IMR-90 (cell line): ENCODE results near the gene ADSS1. TPM values are rescaled to one million over a fixed set of nuclear protein-coding genes. Genes with fewer than 3 reads are reported as not detected.

Source experiments
- ATAC-seq: fragments of 200-7000 bp; cut with Tn5 transposase; 2 replicates; pipeline ENCODE4 v1.9.1; 2020; ENCODE audit warnings: low read depth, mild to moderate bottlenecking, moderate library complexity
- BruUV-seq: library from RNA; stranded (reverse); fragments of 400-500 nt; replicated peaks from 2 replicates; lab custom pipeline; 2021; lab: Mats Ljungman, UMichigan
- CTCF ChIA-PET: fragments of 300-600 bp; formaldehyde crosslinking; extraction: SDS; loops from one replicate; lab custom pipeline; 2021; ENCODE audit warnings: antibody characterized with exemption; lab: Yijun Ruan, JAX
- POLR2A ChIA-PET: fragments of 300-600 bp; sonication (Branson Sonifier 250); formaldehyde crosslinking; loops from one replicate; lab custom pipeline; 2022; ENCODE audit warnings: antibody characterized with exemption; ENCODE audit not compliant: unreplicated experiment; lab: Charles Lee
- DNase-seq: peaks from one replicate; pipeline ENCODE4 v3.0.0; 2013
- H2AFZ ChIP-seq: replicated peaks from 2 replicates; pipeline ENCODE3; 2013; ENCODE audit warnings: low read length, mild to moderate bottlenecking; ENCODE audit not compliant: poor library complexity
- H2AK5ac ChIP-seq: 2 replicates; pipeline ENCODE4 v1.6.1; 2013; ENCODE audit warnings: low read depth, low read length, inconsistent platforms
- H2AK9ac ChIP-seq: replicated peaks from 2 replicates; pipeline ENCODE3; 2013; ENCODE audit warnings: mild to moderate bottlenecking, low read depth, low read length, moderate library complexity; ENCODE audit not compliant: poor library complexity
- H2BK120ac ChIP-seq: 2 replicates; pipeline ENCODE4 v1.6.1; 2013; ENCODE audit warnings: low read depth, low read length, inconsistent platforms
- H2BK15ac ChIP-seq: 3 replicates; pipeline ENCODE4 v1.6.1; 2013; ENCODE audit warnings: low read depth, low read length, inconsistent platforms
- H2BK20ac ChIP-seq: 2 replicates; pipeline ENCODE4 v1.6.1; 2013; ENCODE audit warnings: low read depth, mild to moderate bottlenecking, inconsistent platforms, low read length, moderate library complexity
- H2BK5ac ChIP-seq: 2 replicates; pipeline ENCODE4 v1.6.1; 2013; ENCODE audit warnings: mild to moderate bottlenecking, low read depth, low read length, inconsistent platforms; ENCODE audit not compliant: poor library complexity, severe bottlenecking
- H3K14ac ChIP-seq: replicated peaks from 2 replicates; pipeline ENCODE4 v1.6.1; 2013; ENCODE audit warnings: low read depth, low read length, inconsistent platforms
- H3K18ac ChIP-seq: 2 replicates; pipeline ENCODE4 v1.6.1; 2013; ENCODE audit warnings: low read depth, low read length, control low read depth
- H3K23ac ChIP-seq: 2 replicates; pipeline ENCODE4 v1.6.1; 2013; ENCODE audit warnings: low read depth, low read length, inconsistent platforms
- H3K27ac ChIP-seq: 2 replicates; pipeline ENCODE4 v1.5.1; 2013; ENCODE audit warnings: mild to moderate bottlenecking, control low read depth, low read length; ENCODE audit not compliant: insufficient read depth
- H3K27me3 ChIP-seq: 2 replicates; pipeline ENCODE4 v1.6.1; 2013; ENCODE audit warnings: low read length; ENCODE audit not compliant: control insufficient read depth, insufficient read depth
- H3K36me3 ChIP-seq: 2 replicates; pipeline ENCODE4 v1.6.1; 2013; ENCODE audit warnings: low read length, mixed read lengths; ENCODE audit not compliant: control insufficient read depth, insufficient read depth
- H3K4ac ChIP-seq: 2 replicates; pipeline ENCODE4 v1.6.1; 2013; ENCODE audit warnings: low read depth, low read length, inconsistent platforms
- H3K4me1 ChIP-seq: 2 replicates; pipeline ENCODE4 v1.6.1; 2013; ENCODE audit warnings: low read length, mixed read lengths; ENCODE audit not compliant: control insufficient read depth, insufficient read depth
- H3K4me2 ChIP-seq: 2 replicates; pipeline ENCODE4 v1.6.1; 2013; ENCODE audit warnings: low read depth, mild to moderate bottlenecking, control low read depth, low read length, moderate library complexity
- H3K4me3 ChIP-seq: 2 replicates; pipeline ENCODE4 v1.5.1; 2013; ENCODE audit warnings: low read depth, mild to moderate bottlenecking, control low read depth, low read length, moderate library complexity; ENCODE audit not compliant: insufficient read depth
- H3K56ac ChIP-seq: 2 replicates; pipeline ENCODE4 v1.6.1; 2013; ENCODE audit warnings: low read length, inconsistent platforms; ENCODE audit not compliant: insufficient read depth; ENCODE audit errors: extremely low read depth
- H3K79me1 ChIP-seq, 2 experiments: 2 replicates each; pipeline ENCODE4 v1.6.1; 2013; ENCODE audit warnings: low read length in 2 of 2, inconsistent platforms in 1 of 2, low read depth in 1 of 2
- H3K9ac ChIP-seq: 2 replicates; pipeline ENCODE4 v1.6.1; 2013; ENCODE audit warnings: low read depth, low read length, control low read depth
- H3K9me1 ChIP-seq: 2 replicates; pipeline ENCODE4 v1.6.1; 2013; ENCODE audit warnings: low read length, inconsistent platforms; ENCODE audit not compliant: insufficient read depth
- H3K9me3 ChIP-seq: 2 replicates; pipeline ENCODE4 v1.6.1; 2013; ENCODE audit warnings: low read length; ENCODE audit not compliant: control insufficient read depth, insufficient read depth
- H4K20me1 ChIP-seq: 2 replicates; pipeline ENCODE4 v1.6.1; 2013; ENCODE audit warnings: low read length, inconsistent platforms; ENCODE audit not compliant: insufficient read depth
- H4K5ac ChIP-seq: 2 replicates; pipeline ENCODE4 v1.6.1; 2013; ENCODE audit warnings: mild to moderate bottlenecking, low read depth, low read length, control low read depth
- H4K8ac ChIP-seq, 2 experiments: 2 replicates each; pipeline ENCODE4 v1.6.1; 2013; ENCODE audit warnings: low read depth in 2 of 2, low read length in 2 of 2, control low read depth in 1 of 2, inconsistent platforms in 1 of 2
- H4K91ac ChIP-seq: 2 replicates; pipeline ENCODE4 v1.6.1; 2013; ENCODE audit warnings: low read depth, low read length, inconsistent platforms; ENCODE audit not compliant: insufficient read depth
- MXI1 ChIP-seq: IDR thresholded peaks from 2 replicates; pipeline ENCODE4 v1.6.1; 2012; ENCODE audit warnings: low read depth, mild to moderate bottlenecking, low read length, moderate library complexity, borderline replicate concordance
- POLR2A ChIP-seq: IDR thresholded peaks from 2 replicates; pipeline ENCODE4 v1.6.1; 2012; ENCODE audit warnings: mild to moderate bottlenecking, low read depth, low read length
- RAD21 ChIP-seq: IDR thresholded peaks from 2 replicates; pipeline ENCODE4 v1.6.1; 2012; ENCODE audit warnings: low read length, improper control_type of control experiment
- WGBS, 2 experiments: methylation state at CpG; one replicate each; pipeline versions ENCODE4 v1.1.5 to v1.1.7; 2013; ENCODE audit warnings: missing lambda C conversion rate in 2 of 2; ENCODE audit not compliant: insufficient read length in 1 of 2; ENCODE audit errors: extremely low coverage in 2 of 2; 5-methylcytosine and 5-hydroxymethylcytosine counted together
- dilution Hi-C: fragments of 300-500 bp; cut with HindIII; formaldehyde crosslinking; loops from one replicate; pipeline ENCODE4 v1.14.3; 2018; ENCODE audit warnings: low sequenced_read_pairs; ENCODE audit not compliant: unreplicated experiment
- in situ Hi-C: fragments of 300-500 bp; cut with MboI; formaldehyde crosslinking; loops from 3 replicates; pipeline ENCODE4 v1.14.3; 2019; ENCODE audit warnings: low sequenced_read_pairs, inconsistent platforms, mixed read lengths
- intact Hi-C: fragments of 100-400 bp; cut with micrococcal nuclease; formaldehyde crosslinking; loops from 2 replicates; pipeline ENCODE4 v1.10.0; 2022
- polyA plus RNA-seq, 3 experiments: library from polyadenylated mRNA; depleted of rRNA; stranded (reverse); fragments of >200 nt; gene quantifications; 2 replicates each; pipeline ENCODE4 v1.2.3, GENCODE V29; 2012; ENCODE audit warnings: low replicate concordance in 1 of 3
- total RNA-seq: library from RNA; depleted of rRNA; stranded (reverse); fragments of >200 nt; gene quantifications from 2 replicates; pipeline ENCODE4 v1.2.3, GENCODE V29; 2012

Gene ADSS1
- total and polyA plus RNA-seq, 2 of the 4 experiments (the other 2 are of a cell fraction) = 1.8 to 5.2 TPM

DNA sequence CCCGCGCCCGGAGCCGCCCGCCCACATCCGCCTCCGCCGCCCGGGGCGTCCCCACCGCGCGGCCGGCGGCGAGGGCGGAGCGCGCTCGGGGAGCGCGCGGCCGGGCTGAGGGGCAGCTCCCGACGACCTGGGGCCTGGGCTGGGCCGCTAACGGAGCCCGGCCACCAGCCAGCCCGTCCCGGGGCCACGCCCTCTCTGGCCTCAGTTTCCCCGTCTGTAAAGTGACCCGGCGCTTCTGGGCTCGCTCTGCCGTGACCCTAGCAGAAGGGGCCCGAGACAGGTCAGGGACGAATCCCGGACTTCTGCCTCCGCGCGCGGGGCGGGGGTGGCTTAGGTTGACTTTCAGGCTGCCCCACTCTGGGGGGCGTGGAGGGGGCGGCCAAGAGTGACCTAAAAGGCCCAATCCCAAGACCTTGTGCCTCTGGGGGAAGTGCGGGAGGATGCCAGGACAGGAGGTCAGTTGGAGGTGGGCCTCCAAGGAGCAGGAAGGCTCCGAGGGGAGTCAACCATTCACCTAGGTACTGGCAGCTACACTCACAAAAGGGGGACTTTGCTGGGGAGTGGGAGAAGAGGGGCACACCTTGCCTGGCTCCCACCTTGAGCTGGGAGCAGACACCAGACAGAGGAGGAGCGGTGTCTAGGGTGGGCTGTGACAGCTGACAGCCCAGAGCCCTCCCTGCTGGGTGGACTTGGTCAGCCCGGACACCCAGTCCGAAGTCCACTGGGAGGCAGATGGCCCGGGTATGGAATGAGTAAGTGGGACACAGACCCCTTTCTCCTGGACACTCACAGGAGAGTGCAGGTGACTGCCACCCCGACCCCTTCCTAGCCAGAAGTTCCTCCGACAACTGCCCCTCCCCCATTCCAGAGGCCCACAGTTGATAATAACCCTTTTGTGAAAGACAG, 72.0 kb downstream of the ADSS1 start:
- Histone ChIP-seq H3K27ac (peak overlapping the region; percentile 34; the same call in 1 of the 2 replicates), H2AFZ (peak overlapping the region; percentile 98), H4K8ac (peak overlapping the region; percentile 91 to 95), H3K4me2 (peak overlapping the region; percentile 54), H2AK5ac (peak overlapping the region; percentile 96), H3K27me3 (no peaks in the 10 kb centered on the region), H3K23ac (peak overlapping the region; percentile 82; the same call in 1 of the 2 replicates), H3K9me3 (no peaks in the 10 kb centered on the region), H2AK9ac (peak overlapping the region; percentile 78), H2BK20ac (no peak overlapping the region), H3K4me1 (peaks cover 28% of the 10 kb centered on the region), H3K9me1 (peaks cover 10% of the 10 kb centered on the region), H2BK15ac (0 out of 3 replicates have a peak overlapping the region, but pooled peaks have one; percentile 40), H3K9ac (peak overlapping the region; percentile 22), H4K5ac (peak overlapping the region; percentile 91), H2BK5ac (no peak overlapping the region), H3K14ac (peak overlapping the region; percentile 85), H3K4me3 (peak overlapping the region; percentile 48), H3K79me1 (peaks cover 0 to 40% of the 10 kb centered on the region in 2 experiments; a peak in 3 of 4 replicates), H3K18ac (no peak overlapping the region), H3K4ac (peak overlapping the region; percentile 86), H3K56ac (no peak overlapping the region), H4K91ac (peak overlapping the region; percentile 79), H2BK120ac (no peak overlapping the region; the same call in 1 of the 2 replicates), H4K20me1 (peaks cover 38% of the 10 kb centered on the region), H3K36me3 (peaks cover 15% of the 10 kb centered on the region; the same call in 1 of the 2 replicates)
- ChIA-PET CTCF (no interaction called here), POLR2A (no interaction called here)
- BruUV-seq = no TSS peak
- no peak for ATAC-seq
- 10% methylated on average over 21 of the region's 55 CpGs; no CpG with 5 or more reads in 1 of the 2 experiments for WGBS, 2 experiments
- no peak for DNase-seq
- intact Hi-C loops (loop anchor here (2.0 kb wide), 1 partner anchor 69 kb away; the partner anchor contains the start of gene CEP170B), in situ Hi-C loops (no loop called here), dilution Hi-C loops (no loop called here)
- TF ChIP-seq RAD21 (no peak), POLR2A (0 out of 2 replicates have a peak, but pooled peaks have one; percentile 10), MXI1 (no peak)
